Measurements from ENCODE around the gene ZFHX3. TPM values are rescaled to one million over a fixed set of nuclear protein-coding genes. Genes with fewer than 3 reads are reported as not detected.

ZFHX3 gene
- total and polyA plus RNA-seq, 2 donors (not counting 3 experiments of a cell fraction or from before 2014, with no cell fraction given) = 3.7 to 18.8 TPM

GRCh38 chr16:72850853-72851252 is 197.1 kb downstream of the ZFHX3 start:
- FAIRE-seq (no peak), DNase-seq (ENCODE audit: low read depth, low spot score) (peak; percentile 67)
- H3K79me2 ChIP-seq (ENCODE audit: control insufficient read depth, insufficient read depth, low read length) = no peaks in the 10 kb centered on the region
- H4K20me1 ChIP-seq (replicated peaks; ENCODE audit: control insufficient read depth, extremely low read depth, insufficient read depth, low read length) = no peaks in the 10 kb centered on the region
- no TSS peak for BruUV-seq (replicated peaks)
- H3K27ac ChIP-seq (ENCODE audit: insufficient read depth, low read depth, low read length) = no peak overlapping the region
- H3K4me1 ChIP-seq (ENCODE audit: control insufficient read depth, extremely low read depth, insufficient read depth, low read length) = peaks cover 22% of the 10 kb centered on the region
- no peaks in the 10 kb centered on the region for H3K9me3 ChIP-seq (replicated peaks; ENCODE audit: control insufficient read depth, insufficient read depth, low read length)
- ChIA-PET CTCF (interaction anchor here (1.3 kb wide), 1 partner anchor 18 kb away, joined by 8 read pairs; no protein-coding TSS in a partner anchor), POLR2A (no interaction called here)
- dilution Hi-C loops (cut with MboI; ENCODE audit: extremely low pct_ligation_motif_present, low sequenced_read_pairs) (no loop called here), intact Hi-C loops (cut with micrococcal nuclease) (no loop called here)
- TF ChIP-seq FOS (IDR thresholded peaks at IDR 0.05; ENCODE audit: borderline replicate concordance, insufficient read depth, low read length) (no peak), JUN (IDR thresholded peaks at IDR 0.05; ENCODE audit: borderline replicate concordance, insufficient read depth, insufficient read length, low read depth) (no peak), MYC (IDR thresholded peaks at IDR 0.05; ENCODE audit: low read depth, low read length) (no peak), CTCF (IDR thresholded peaks at IDR 0.05; ENCODE audit: extremely low read depth in 1 of 2, insufficient read depth in 1 of 2, low read depth in 1 of 2, low read length in 2 of 2) (no peak), MAX (IDR thresholded peaks at IDR 0.05; ENCODE audit: insufficient read depth, insufficient read length) (no peak), POLR2AphosphoS5 (IDR thresholded peaks at IDR 0.05; ENCODE audit: insufficient read depth, low read depth, low read length) (no peak), EZH2 (IDR thresholded peaks at IDR 0.05; ENCODE audit: borderline replicate concordance, low read depth, low read length, severe bottlenecking) (no peak)
- H3K4me3 ChIP-seq (replicated peaks in 1 of 3; ENCODE audit: insufficient read depth in 1 of 3, low read depth in 1 of 3, low read length in 3 of 3) = no peak overlapping the region
- no peaks in the 10 kb centered on the region for H3K27me3 ChIP-seq (ENCODE audit: control insufficient read depth in 2 of 2, insufficient read depth in 2 of 2, low read length in 2 of 2)
- no peaks in the 10 kb centered on the region for H3K36me3 ChIP-seq (ENCODE audit: control insufficient read depth in 2 of 2, extremely low read depth in 1 of 2, insufficient read depth in 2 of 2, low read length in 2 of 2)
- H3K9ac ChIP-seq (replicated peaks; ENCODE audit: extremely low read depth, insufficient read depth, low read length) = no peak overlapping the region
- no peaks in the 10 kb centered on the region for H3K9me1 ChIP-seq (replicated peaks; ENCODE audit: control insufficient read depth, extremely low read depth, insufficient read depth, low read length)
- no peak overlapping the region for H2AFZ ChIP-seq (ENCODE audit: low read depth, low read length)
- no peak overlapping the region for H3K4me2 ChIP-seq (ENCODE audit: insufficient read depth, low read length)

Measured in endothelial cell of umbilical vein (primary cell).